NCI-H2196 (cell line): ENCODE results near the gene PTPRM.

Experiments
- DNase-seq: peaks from one replicate; lab custom pipeline; 2025; ENCODE audit not compliant: unreplicated experiment; lab: John Stamatoyannopoulos, UW

Gene PTPRM

GRCh38 chr18:7566567-7567473 is at the start of gene PTPRM:
Gene PTPRM (plus strand): TSS chr18:7567316. CDS start chr18:7567819, 503 bp downstream.
- DNase-seq, result peak; percentile 88

- no peak for DNase-seq
Observed at GRCh38 chr18:7517852-7518251, 49.3 kb upstream of the PTPRM start.

- DNase-seq, result no peak
Observed at GRCh38 chr18:7520200-7520785, 46.8 kb upstream of the PTPRM start.

GRCh38 chr18:7521226-7521856 is 45.8 kb upstream of the PTPRM start:
- no peak for DNase-seq

GRCh38 chr18:7523772-7524171 is 43.3 kb upstream of the PTPRM start:
- no peak for DNase-seq

GRCh38 chr18:7524786-7525185 is 42.3 kb upstream of the PTPRM start:
- DNase-seq, result no peak

GRCh38 chr18:7532942-7533341 is 34.2 kb upstream of the PTPRM start:
- no peak for DNase-seq

- DNase-seq, result no peak
Observed at GRCh38 chr18:7535436-7536205, 31.5 kb upstream of the PTPRM start.

GRCh38 chr18:7537145-7537544 is 30.0 kb upstream of the PTPRM start:
- DNase-seq, result no peak

GRCh38 chr18:7541835-7542234 is 25.3 kb upstream of the PTPRM start:
- no peak for DNase-seq

GRCh38 chr18:7544686-7545085 is 22.4 kb upstream of the PTPRM start:
- no peak for DNase-seq

GRCh38 chr18:7545734-7546133 is 21.4 kb upstream of the PTPRM start:
- DNase-seq, result no peak

GRCh38 chr18:7548221-7548620 is 18.9 kb upstream of the PTPRM start:
- DNase-seq, result no peak

- no peak for DNase-seq
Observed at GRCh38 chr18:7548721-7549120, 18.4 kb upstream of the PTPRM start.

- DNase-seq, result no peak
Observed at GRCh38 chr18:7557973-7558372, 9.1 kb upstream of the PTPRM start.

GRCh38 chr18:7558769-7559168 is 8.3 kb upstream of the PTPRM start:
- DNase-seq, result no peak

GRCh38 chr18:7559709-7560319 is 7.3 kb upstream of the PTPRM start:
- DNase-seq, result no peak

- no peak for DNase-seq
Observed at GRCh38 chr18:7561909-7562460, 5.1 kb upstream of the PTPRM start.

GRCh38 chr18:7562491-7562890 is 4.6 kb upstream of the PTPRM start:
- no peak for DNase-seq

GRCh38 chr18:7565677-7566076 is 1.4 kb upstream of the PTPRM start:
- no peak for DNase-seq

- DNase-seq, result no peak
Observed at GRCh38 chr18:7566244-7566566, 911 bp upstream of the PTPRM start.
